Trophoblast cell (in vitro differentiated cells and primary cell): ENCODE results near the gene MSANTD1.

Experiments used
- DNase-seq, 2 donors: peaks; one replicate each; pipeline ENCODE4 v3.0.0-alpha.2; 2016
- H2AFZ ChIP-seq: 2 replicates; pipeline ENCODE4 v1.6.1; 2013; ENCODE audit warnings: low read length, moderate library complexity, mild to moderate bottlenecking; ENCODE audit not compliant: insufficient read depth, poor library complexity
- H2AK5ac ChIP-seq: 2 replicates; pipeline ENCODE4 v1.6.1; 2013; ENCODE audit warnings: mild to moderate bottlenecking, low read length
- H2BK120ac ChIP-seq: 2 replicates; pipeline ENCODE4 v1.6.1; 2013; ENCODE audit warnings: low read length, mild to moderate bottlenecking, moderate library complexity; ENCODE audit not compliant: insufficient read depth, poor library complexity
- H2BK12ac ChIP-seq: 2 replicates; pipeline ENCODE4 v1.6.1; 2013; ENCODE audit warnings: mild to moderate bottlenecking, low read length, moderate library complexity
- H2BK5ac ChIP-seq: 2 replicates; pipeline ENCODE4 v1.6.1; 2013; ENCODE audit warnings: low read length, low read depth, moderate library complexity, mild to moderate bottlenecking; ENCODE audit not compliant: poor library complexity
- H3K14ac ChIP-seq: 2 replicates; pipeline ENCODE4 v1.6.1; 2013; ENCODE audit warnings: mild to moderate bottlenecking, low read length
- H3K18ac ChIP-seq: 2 replicates; pipeline ENCODE4 v1.6.1; 2013; ENCODE audit warnings: mild to moderate bottlenecking, low read length
- H3K23ac ChIP-seq: 2 replicates; pipeline ENCODE4 v1.6.1; 2013; ENCODE audit warnings: low read length
- H3K27ac ChIP-seq: 2 replicates; pipeline ENCODE4 v1.5.1; 2013; ENCODE audit warnings: low read depth, mild to moderate bottlenecking, inconsistent platforms, low read length, moderate library complexity
- H3K27me3 ChIP-seq: 2 replicates; pipeline ENCODE4 v1.6.1; 2013; ENCODE audit warnings: inconsistent platforms, mild to moderate bottlenecking, low read length, moderate library complexity; ENCODE audit not compliant: insufficient read depth
- H3K36me3 ChIP-seq, 2 experiments: 1 replicate in 1 of 2; 2 replicates in 1 of 2; pipeline ENCODE4 v1.6.1; 2013; ENCODE audit warnings: low read length in 2 of 2, mild to moderate bottlenecking in 2 of 2, moderate library complexity in 1 of 2; ENCODE audit not compliant: insufficient read depth in 2 of 2, control insufficient read depth in 1 of 2
- H3K4ac ChIP-seq: 2 replicates; pipeline ENCODE4 v1.6.1; 2013; ENCODE audit warnings: low read depth, mild to moderate bottlenecking, low read length, moderate library complexity
- H3K4me1 ChIP-seq, 2 experiments: 1 replicate in 1 of 2; 2 replicates in 1 of 2; pipeline ENCODE4 v1.6.1; 2013; ENCODE audit warnings: low read length in 2 of 2, mild to moderate bottlenecking in 2 of 2, moderate library complexity in 1 of 2; ENCODE audit not compliant: insufficient read depth in 2 of 2, control insufficient read depth in 1 of 2
- H3K4me2 ChIP-seq: 2 replicates; pipeline ENCODE4 v1.6.1; 2013; ENCODE audit warnings: inconsistent platforms, mild to moderate bottlenecking, low read length, moderate library complexity
- H3K4me3 ChIP-seq: 2 replicates; pipeline ENCODE4 v1.5.1; 2013; ENCODE audit warnings: mild to moderate bottlenecking, low read depth, low read length, inconsistent platforms
- H3K79me1 ChIP-seq: one replicate; pipeline ENCODE4 v1.6.1; 2013; ENCODE audit warnings: low read length
- H3K79me2 ChIP-seq: 2 replicates; pipeline ENCODE4 v1.6.1; 2013; ENCODE audit warnings: low read length, mild to moderate bottlenecking; ENCODE audit not compliant: control insufficient read depth, insufficient read depth, poor library complexity
- H3K9ac ChIP-seq: 2 replicates; pipeline ENCODE4 v1.6.1; 2013; ENCODE audit warnings: mild to moderate bottlenecking, low read length
- H3K9me3 ChIP-seq: 2 replicates; pipeline ENCODE4 v1.6.1; 2013; ENCODE audit warnings: low read depth, mild to moderate bottlenecking, control low read depth, inconsistent platforms, low read length; ENCODE audit not compliant: insufficient read depth
- H4K12ac ChIP-seq: 2 replicates; pipeline ENCODE4 v1.6.1; 2013; ENCODE audit warnings: low read depth, mild to moderate bottlenecking, low read length, moderate library complexity
- H4K8ac ChIP-seq: 2 replicates; pipeline ENCODE4 v1.6.1; 2013; ENCODE audit warnings: low read depth, mild to moderate bottlenecking, low read length, moderate library complexity
- H4K91ac ChIP-seq: one replicate; pipeline ENCODE4 v1.6.1; 2013; ENCODE audit warnings: low read depth, mild to moderate bottlenecking, low read length, moderate library complexity
- WGBS: extraction: QIAGEN DNeasy Blood & Tissue Kit; methylation state at CpG from one replicate; pipeline ENCODE4 v1.1.7; 2013; ENCODE audit warnings: missing lambda C conversion rate; ENCODE audit not compliant: insufficient read length, insufficient coverage; ENCODE audit errors: extremely low coverage; 5-methylcytosine and 5-hydroxymethylcytosine counted together

MSANTD1 gene

DNA sequence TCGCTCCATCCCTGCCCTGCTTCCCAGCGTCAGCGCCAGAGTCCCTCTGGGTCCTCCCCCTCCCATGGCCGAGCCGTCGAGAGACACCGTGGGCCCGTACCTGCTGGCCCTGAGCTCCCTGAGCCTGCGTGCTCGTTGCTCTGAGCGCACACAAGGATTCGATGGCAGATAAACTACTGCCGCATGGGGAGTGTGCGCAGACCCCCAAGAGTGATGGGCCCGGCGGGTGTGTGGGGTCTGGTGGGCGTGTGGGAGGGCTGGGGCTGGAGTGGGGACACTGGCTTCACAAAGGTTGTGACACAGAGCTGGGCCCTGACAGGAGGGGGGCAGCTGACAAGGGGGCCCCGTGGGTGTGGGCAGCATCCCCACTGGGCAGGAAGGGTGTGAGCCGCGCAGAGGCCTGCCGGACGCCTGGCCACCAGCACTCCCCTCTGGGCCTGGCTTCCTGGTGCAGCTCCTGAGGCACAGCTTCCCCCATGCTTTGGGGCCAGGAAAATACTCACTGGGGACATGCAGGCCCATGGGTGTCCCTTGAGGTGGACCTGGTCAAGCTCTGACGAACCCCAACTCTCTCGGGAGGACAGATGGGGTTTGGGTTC lies 39.1 kb downstream of the MSANTD1 start:
- peaks cover 5% of the 10 kb centered on the region for H3K9me3 ChIP-seq
- H2BK5ac ChIP-seq = no peak overlapping the region
- H3K79me1 ChIP-seq = peaks cover 4% of the 10 kb centered on the region
- no peak overlapping the region for H3K4ac ChIP-seq
- H3K9ac ChIP-seq = no peak overlapping the region
- no peak overlapping the region for H2BK12ac ChIP-seq
- no peak overlapping the region for H2BK120ac ChIP-seq
- peaks cover 10 to 22% of the 10 kb centered on the region in 2 experiments for H3K4me1 ChIP-seq
- no peaks in the 10 kb centered on the region for H3K79me2 ChIP-seq
- H3K27me3 ChIP-seq = no peaks in the 10 kb centered on the region
- no peak overlapping the region for H3K23ac ChIP-seq
- no peak overlapping the region for H4K12ac ChIP-seq
- H4K8ac ChIP-seq = no peak overlapping the region
- no peaks in the 10 kb centered on the region for H3K36me3 ChIP-seq
- no peak overlapping the region for H3K18ac ChIP-seq
- H2AFZ ChIP-seq = no peak overlapping the region
- no peak overlapping the region for H3K27ac ChIP-seq
- WGBS = no CpG with 5 or more reads among the region's 24 CpGs
- no peak overlapping the region for H3K4me2 ChIP-seq
- H3K14ac ChIP-seq = no peak overlapping the region
- H4K91ac ChIP-seq = no peak overlapping the region
- no peak overlapping the region for H3K4me3 ChIP-seq
- no peak for DNase-seq
- H2AK5ac ChIP-seq = no peak overlapping the region

GRCh38 chr4:3288571-3289094 lies 39.7 kb downstream of the MSANTD1 start:
- no peak overlapping the region for H3K27ac ChIP-seq
- no peak overlapping the region for H2BK120ac ChIP-seq
- H3K23ac ChIP-seq = no peak overlapping the region
- no peak overlapping the region for H4K91ac ChIP-seq
- H3K18ac ChIP-seq = no peak overlapping the region
- no peak overlapping the region for H2BK5ac ChIP-seq
- H3K14ac ChIP-seq = no peak overlapping the region
- H3K79me1 ChIP-seq = peaks cover 9% of the 10 kb centered on the region
- H2AFZ ChIP-seq = no peak overlapping the region
- no peak overlapping the region for H2BK12ac ChIP-seq
- peaks cover 10 to 23% of the 10 kb centered on the region in 2 experiments for H3K4me1 ChIP-seq
- no peak overlapping the region for H4K8ac ChIP-seq
- H4K12ac ChIP-seq = no peak overlapping the region
- H3K9ac ChIP-seq = no peak overlapping the region
- H3K9me3 ChIP-seq = peaks cover 7% of the 10 kb centered on the region
- no peak overlapping the region for H2AK5ac ChIP-seq
- H3K4ac ChIP-seq = no peak overlapping the region
- H3K4me3 ChIP-seq = no peak overlapping the region
- no peak for DNase-seq
- no peaks in the 10 kb centered on the region for H3K36me3 ChIP-seq
- H3K79me2 ChIP-seq = peaks cover 4% of the 10 kb centered on the region
- WGBS = no CpG with 5 or more reads among the region's 11 CpGs
- H3K4me2 ChIP-seq = no peak overlapping the region
- H3K27me3 ChIP-seq = no peaks in the 10 kb centered on the region

- no peak overlapping the region for H3K18ac ChIP-seq
- H3K23ac ChIP-seq = no peak overlapping the region
- H3K4me1 ChIP-seq = peaks cover 16 to 33% of the 10 kb centered on the region in 2 experiments
- no peak overlapping the region for H2BK5ac ChIP-seq
- H2AFZ ChIP-seq = no peak overlapping the region
- no peaks in the 10 kb centered on the region for H3K27me3 ChIP-seq
- H3K9ac ChIP-seq = no peak overlapping the region
- no peak for DNase-seq
- peaks cover 9% of the 10 kb centered on the region for H3K79me1 ChIP-seq
- no peak overlapping the region for H4K8ac ChIP-seq
- H3K36me3 ChIP-seq = no peaks in the 10 kb centered on the region
- H3K9me3 ChIP-seq = peaks cover 4% of the 10 kb centered on the region
- peaks cover 6% of the 10 kb centered on the region for H3K79me2 ChIP-seq
- H2BK12ac ChIP-seq = no peak overlapping the region
- H3K4me2 ChIP-seq = no peak overlapping the region
- no peak overlapping the region for H3K27ac ChIP-seq
- H2AK5ac ChIP-seq = no peak overlapping the region
- no peak overlapping the region for H4K12ac ChIP-seq
- H3K4me3 ChIP-seq = no peak overlapping the region
- no peak overlapping the region for H3K4ac ChIP-seq
- no peak overlapping the region for H2BK120ac ChIP-seq
- no peak overlapping the region for H4K91ac ChIP-seq
- H3K14ac ChIP-seq = no peak overlapping the region
- no CpG with 5 or more reads among the region's 11 CpGs for WGBS
These were observed 41.5 kb downstream of the MSANTD1 start for GRCh38 chr4:3290476-3290875.

GRCh38 chr4:3290889-3291321 lies 41.9 kb downstream of the MSANTD1 start:
- H2BK5ac ChIP-seq = no peak overlapping the region
- no peak overlapping the region for H3K18ac ChIP-seq
- no peak overlapping the region for H2BK12ac ChIP-seq
- DNase-seq = no peak
- no peak overlapping the region for H3K14ac ChIP-seq
- H4K12ac ChIP-seq = no peak overlapping the region
- no CpG with 5 or more reads among the region's 9 CpGs for WGBS
- no peak overlapping the region for H3K4me3 ChIP-seq
- H4K8ac ChIP-seq = no peak overlapping the region
- H3K23ac ChIP-seq = no peak overlapping the region
- no peak overlapping the region for H2AFZ ChIP-seq
- H3K4ac ChIP-seq = no peak overlapping the region
- H2BK120ac ChIP-seq = no peak overlapping the region
- H3K27ac ChIP-seq = no peak overlapping the region
- peaks cover 6% of the 10 kb centered on the region for H3K79me2 ChIP-seq
- no peak overlapping the region for H3K9ac ChIP-seq
- no peaks in the 10 kb centered on the region for H3K27me3 ChIP-seq
- H3K79me1 ChIP-seq = peaks cover 9% of the 10 kb centered on the region
- H3K36me3 ChIP-seq = no peaks in the 10 kb centered on the region
- no peak overlapping the region for H3K4me2 ChIP-seq
- H3K4me1 ChIP-seq = peaks cover 13 to 30% of the 10 kb centered on the region in 2 experiments
- peaks cover 2% of the 10 kb centered on the region for H3K9me3 ChIP-seq
- no peak overlapping the region for H2AK5ac ChIP-seq
- no peak overlapping the region for H4K91ac ChIP-seq
